Activated CD4-positive, alpha-beta T cell treated with anti-CD3 and anti-CD28 coated beads for 1 hour (primary cell): ENCODE measurements around the gene USP3.
"Not testable (repeated sequence)": the region's sequence is repeated elsewhere in the genome, so short reads cannot be mapped to it uniquely, and the experiment has no call there.

ENCODE experiments used
- DNase-seq: peaks from one replicate; pipeline ENCODE4 v3.0.0-alpha.2; 2020

USP3 gene

DNA sequence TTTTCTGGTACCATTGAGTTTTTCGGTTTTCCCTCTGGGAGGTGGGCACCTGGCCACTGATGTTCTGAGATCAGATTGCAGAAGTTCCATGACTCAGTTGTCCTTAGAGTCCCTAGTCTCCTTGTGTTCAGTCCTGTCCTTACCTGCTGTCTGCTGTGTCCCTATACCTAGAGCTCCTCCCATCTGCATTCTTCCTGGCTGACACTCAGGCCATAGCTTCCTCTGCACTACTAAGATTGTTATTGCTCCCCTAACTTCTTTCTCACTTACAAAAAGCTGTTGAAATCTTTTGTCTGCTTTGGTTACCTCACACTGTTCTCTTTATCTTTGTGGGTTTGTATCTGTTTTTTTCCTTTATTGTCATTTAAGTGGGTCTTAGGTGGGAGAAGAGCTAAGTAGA lies 13.2 kb downstream of the USP3 start:
- no peak for DNase-seq

DNA sequence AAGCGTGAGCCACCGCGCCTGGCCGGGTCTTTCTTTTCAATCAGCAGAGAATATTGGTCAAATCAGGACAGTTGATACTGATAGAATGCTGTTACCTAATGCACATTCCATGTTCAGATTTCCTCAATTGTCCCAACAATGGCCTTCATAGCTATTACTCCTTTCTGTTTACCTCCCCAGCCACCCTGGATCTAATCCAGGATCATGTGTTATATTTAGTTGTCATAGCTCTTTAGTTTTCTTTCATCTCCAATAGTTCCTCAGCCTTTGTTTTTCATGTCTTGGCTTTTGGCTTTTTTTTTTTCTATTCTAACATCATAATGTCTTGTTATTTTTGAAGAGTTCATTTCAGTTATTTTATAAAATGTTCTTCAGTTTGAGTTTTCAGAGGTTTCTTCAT lies 14.6 kb downstream of the USP3 start:
- DNase-seq, result no peak

DNA sequence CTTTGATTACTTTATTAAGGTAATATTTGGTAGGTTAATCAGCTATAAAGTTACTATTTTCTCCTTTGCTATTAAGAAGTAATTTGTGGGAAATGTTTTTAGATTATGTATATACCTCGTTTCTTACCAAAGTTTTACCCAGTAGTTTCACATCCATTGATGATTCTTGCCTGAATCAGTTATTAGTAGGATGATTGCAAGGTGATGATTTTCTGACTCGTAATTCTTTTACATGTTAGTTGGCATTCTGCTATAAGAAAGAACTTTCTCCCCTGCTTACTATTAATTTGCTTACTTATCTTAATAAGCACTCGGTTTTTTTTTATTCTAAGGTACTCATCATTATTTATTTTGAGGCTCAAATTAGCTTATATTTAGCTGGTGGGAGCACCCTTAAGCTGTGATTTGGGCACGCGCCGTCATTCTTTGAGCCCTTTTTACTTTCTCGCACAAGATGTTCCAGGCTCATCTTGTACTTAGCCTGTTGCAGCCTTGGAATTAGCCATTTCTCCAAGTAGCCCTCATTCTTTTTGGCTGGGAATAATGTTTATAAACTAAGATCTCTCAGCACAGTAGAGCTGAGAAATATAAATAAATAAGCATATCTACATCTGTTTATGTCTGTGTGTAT lies 15.3 kb downstream of the USP3 start:
- DNase-seq, result no peak

DNA sequence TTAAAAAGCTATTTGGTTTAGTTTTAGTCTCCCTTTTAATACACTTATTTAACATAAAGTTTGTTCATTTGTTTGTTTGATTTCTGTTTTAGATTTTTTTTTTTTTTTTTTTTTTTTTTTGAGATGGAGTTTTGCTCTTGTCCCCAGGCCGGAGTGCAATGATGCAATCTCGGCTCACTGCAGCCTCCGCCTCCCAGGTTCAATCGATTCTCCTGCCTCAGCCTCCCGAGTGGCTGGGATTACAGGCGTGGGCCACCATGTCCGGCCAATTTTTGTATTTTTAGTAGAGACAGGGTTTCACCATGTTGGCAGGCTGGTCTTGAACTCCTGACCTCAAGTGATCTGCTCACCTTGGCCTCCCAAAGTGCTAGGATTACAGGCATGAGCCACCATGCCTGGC lies 16.1 kb downstream of the USP3 start:
- not testable (repeated sequence) for DNase-seq

DNA sequence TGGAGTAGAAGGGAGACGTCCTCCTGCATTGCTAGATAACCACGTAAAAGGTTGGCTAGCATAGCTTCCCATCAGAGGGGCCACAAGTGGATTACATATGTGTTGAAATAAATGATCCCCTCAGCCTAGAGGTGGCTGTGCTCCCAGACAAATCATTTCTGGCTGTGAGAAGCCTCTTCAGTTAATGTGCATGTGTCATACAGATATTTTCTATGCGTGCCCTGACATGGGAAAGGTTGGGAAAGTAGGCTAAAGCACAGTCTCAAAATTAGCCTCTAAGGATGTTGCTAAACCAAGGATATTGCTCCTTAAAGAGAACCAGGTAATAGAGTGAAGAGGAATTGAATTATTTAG lies 17.8 kb downstream of the USP3 start:
- no peak for DNase-seq

DNA sequence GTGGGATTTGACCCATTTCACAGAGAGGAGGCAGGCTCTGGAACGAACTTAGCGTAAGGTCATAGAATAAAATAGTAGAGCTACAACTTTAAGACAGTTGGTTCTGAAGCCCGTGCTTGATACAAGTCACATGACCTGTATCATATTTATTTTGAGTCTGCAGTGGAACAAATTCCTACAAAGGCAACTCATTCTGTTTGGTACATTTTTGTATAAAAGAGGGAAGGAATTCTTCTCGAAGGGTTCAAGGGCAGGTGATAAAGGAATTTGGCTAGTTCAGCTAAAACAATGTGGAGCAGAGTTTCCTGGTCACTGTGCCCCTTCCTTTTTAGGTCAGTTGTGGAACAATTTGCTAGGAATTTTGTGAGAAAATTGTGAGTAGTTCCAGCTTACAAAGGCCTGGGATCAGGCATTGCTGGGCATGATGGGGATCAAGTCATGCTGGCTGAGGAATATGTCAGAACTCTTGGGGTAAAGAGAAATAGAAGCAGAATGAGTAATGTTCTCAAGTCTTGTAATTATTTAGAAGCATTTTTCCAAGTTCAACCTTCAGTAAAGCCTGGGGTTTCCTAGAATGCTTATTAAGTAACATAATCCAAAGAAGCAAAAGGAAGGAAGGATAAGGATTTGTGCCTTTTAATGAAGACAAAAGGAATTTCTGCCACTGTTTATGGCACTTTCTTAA lies 19.1 kb downstream of the USP3 start:
- DNase-seq, result no peak

DNA sequence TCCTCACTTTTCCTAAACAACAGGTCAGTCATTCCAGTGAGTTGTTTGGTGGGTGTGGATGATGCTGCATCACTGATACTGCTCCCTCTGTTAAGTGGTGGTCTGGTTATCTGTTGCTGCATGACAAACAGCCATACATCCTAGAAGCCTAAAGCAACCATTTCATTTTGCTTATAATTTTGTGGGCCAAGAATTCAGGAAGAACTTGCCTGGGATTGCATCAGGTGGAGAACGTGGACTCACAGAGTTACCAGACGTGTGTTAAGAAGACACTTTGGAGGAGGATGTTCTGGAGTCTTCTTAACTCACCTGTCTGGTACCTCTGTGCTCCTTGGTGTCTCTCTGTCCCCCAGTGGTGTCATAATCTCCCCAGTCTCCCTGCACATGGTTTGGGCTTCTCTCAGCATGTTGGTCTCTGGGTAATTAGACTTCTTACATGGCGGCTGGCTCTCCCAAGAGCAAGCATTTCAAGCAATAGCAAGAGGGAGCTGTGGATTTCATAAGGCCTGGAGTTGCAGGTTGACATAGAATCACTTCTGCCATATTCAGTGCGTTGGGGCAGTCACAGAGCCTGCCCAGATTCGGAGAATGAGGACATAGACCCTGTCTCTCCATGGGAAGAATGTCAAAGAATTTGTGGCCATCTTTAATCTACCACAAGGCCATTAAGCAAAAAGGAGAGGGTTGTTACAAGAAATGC lies 20.1 kb downstream of the USP3 start:
- no peak for DNase-seq

DNA sequence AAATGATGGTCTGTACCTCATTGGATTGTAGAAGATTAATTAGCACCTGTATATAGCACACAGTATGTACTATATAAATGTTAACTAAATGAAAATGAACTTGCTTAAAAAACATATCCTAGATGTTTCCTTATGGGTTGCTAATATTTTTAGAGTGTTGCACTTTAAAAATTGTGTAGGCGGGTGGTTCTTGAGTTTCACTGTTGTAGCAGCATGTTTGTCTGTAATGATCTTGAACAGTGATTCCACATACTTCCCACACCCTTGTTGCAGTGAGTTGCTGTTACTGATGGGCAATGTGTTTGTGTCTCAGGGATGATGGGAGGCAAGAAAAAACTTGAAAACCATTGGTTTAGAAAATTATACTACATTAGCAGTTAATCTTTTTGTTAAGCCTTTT lies 22.0 kb downstream of the USP3 start:
- DNase-seq, result no peak

DNA sequence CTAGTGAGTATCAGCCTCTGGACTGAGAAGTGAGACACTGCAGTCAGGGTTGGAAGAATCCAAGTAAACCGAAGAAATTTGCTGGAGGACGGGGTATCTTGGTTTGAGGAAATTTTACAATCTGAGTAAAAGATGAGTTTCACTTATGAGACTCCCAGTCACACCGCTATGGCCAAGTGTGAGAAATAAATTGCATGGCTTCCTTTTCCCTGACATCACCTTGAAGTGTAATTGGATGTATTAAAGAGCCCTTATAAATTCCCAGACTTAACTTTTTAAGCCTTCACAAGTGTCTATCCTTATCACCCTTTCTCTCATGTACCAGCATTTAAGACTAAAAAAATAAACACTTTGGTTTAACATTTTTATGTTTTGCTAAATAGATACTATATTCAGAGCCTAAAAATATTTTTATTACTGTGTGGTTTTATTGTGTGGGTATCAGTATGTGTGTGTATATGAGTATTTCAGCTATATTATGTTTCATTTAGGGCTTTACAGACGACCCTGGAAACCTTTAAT lies 23.8 kb downstream of the USP3 start:
- DNase-seq, result no peak

DNA sequence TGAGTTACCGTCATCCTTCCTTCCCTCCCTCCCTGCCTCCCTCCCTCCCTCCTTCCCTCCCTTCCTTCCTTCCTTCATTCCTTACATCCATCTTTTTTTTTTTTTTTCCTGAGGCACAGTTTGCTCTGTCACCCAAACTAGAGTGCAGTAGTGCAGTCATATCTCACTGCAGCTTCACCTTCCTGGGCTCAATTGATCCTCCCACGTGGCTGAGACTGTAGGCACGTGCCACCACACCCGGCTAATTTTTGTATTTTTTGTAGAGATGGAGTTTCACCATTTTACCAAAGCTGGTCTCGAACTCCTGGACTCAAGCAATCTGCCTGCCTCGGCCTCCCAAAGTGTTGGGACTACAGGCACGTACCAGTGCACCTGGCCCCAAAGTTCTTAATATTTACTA lies 25.8 kb downstream of the USP3 start:
- no peak for DNase-seq

DNA sequence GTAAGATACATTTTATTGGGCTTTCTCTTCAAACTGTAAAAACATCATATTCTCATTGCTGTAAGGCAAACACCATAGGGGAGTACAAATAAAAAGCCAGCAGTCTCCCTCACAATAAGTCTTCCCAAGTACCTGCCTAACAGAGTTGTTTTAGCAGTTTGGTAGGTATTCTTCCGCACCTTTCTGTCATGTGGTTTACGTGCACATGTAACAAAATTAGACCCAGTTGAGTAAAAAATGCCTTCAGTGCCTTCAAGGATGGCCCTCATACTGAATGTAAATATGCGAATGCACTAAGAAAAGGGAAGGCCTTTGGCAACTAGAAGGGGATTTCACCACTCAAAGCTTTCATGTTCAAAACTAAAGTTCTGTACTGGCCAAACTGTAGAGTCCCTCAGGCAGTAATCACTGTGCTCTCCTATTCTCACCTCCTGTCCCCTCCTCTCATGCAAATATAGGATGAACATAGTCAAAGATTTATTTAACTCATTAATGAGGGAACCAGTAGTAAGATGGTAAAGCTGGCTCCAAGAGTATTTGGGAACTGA lies 26.4 kb downstream of the USP3 start:
- DNase-seq, result no peak

DNA sequence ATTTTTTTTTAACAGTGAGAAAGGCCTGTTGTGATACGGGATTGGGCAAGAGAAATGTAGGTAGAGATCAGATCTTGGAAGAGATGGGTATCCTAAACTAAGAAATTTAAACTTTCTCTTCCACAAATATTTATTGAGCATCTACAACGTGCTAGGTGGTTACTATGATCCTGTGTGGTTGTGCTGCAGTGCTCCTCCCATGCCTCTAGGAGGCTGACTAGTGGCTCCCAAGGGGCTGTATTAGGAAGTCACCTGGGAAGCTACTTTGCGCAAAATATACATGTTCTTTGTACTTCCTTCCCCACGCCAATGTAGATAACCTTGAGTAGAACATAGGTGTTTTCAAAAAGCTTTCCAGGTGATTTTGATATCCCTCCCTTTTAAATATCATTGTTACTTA lies 27.2 kb downstream of the USP3 start:
- no peak for DNase-seq

DNA sequence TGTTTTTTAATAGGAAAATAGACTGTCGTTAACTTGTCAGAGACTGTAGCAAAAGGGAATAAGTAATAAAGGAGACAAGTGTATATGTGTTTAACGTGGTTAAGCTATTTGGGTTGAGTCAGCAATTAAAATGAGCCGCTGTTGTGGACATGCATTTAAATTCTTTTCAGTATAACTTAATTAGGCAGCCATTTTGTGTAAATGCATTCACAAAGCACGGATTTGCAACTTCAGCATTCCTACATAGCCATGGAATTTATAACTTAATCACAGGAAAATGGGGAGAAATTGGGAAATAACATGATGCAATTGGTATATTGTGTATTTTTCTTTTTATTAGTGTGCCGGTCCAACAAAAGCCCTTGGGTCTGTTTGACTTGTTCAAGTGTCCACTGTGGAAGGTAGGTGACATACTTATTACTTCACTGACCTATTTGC lies 27.9 kb downstream of the USP3 start:
- no peak for DNase-seq

DNA sequence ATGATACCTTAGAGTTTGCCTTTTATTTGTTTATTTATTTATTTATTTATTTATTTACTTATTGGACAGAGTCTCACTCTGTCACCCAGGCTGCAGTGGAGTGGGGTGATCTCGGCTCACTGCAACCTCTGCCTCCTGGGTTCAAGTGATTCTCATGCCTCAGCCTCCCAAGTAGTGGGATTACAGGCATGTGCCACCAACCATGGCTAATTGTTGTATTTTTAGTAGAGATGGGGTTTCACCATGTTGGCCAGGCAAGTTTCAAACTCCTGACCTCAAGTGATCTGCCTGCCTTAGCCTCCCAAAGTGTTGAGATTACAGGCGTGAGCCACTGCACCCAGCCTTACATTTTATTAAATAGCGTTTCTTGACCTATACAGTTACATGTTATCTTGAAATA lies 30.5 kb downstream of the USP3 start:
- not testable (repeated sequence) for DNase-seq

DNA sequence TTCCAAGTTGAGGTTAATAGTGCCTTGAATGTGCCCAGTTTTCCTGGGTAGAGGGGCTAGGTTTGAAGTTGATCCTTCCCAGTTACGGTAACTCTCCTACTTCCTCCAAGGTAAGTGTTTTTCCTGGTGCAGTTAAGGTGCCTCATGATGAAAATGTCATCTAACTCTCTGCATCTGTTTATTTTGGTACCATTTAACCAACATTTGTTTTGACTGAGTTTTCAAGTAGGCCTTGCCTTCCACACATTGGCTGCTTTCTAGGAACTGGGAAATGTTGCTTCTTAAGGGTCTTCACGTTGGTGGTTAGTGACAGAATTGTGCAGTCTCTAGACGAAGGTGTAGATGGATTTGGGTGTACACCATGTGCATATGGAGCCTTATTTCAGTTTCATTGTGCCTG lies 31.3 kb downstream of the USP3 start:
- no peak for DNase-seq

DNA sequence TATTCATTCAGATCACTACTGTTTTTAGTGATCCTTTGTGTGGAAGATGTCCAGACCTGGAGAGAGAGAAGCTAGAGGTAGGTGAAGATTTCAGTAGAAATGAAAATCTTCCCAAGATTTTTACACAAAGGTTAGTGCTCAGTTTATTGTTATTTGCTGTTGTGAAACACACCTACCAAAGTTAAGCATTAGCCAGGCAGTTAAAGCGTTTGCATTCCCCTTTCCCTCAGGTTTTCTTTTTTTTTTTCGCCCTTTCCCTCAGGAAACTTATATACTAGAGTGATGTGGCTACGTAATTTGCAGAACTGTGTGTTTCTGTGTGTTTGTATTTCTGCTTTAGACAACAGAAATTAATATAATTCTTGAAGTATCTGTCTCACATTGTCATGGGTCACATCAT lies 34.5 kb downstream of the USP3 start:
- DNase-seq, result no peak

DNA sequence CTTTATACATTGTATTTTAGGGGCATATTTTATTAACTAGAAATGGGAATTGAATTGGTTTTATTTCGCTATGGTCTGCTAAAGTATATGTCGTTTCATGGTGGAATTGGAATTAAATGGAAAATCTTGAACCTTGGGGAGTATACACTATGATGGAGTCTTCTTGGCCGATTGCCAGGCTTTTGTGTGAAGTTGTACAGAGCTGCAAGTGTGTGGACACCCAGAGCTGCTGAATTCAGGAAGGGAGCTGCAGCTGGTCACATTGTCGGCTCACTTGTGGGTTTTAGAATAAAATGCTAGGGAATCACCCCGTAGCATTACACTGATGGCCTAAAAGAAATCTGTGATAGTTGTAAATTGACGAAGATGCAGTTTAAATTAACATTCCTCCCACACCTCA lies 35.1 kb downstream of the USP3 start:
- no peak for DNase-seq

DNA sequence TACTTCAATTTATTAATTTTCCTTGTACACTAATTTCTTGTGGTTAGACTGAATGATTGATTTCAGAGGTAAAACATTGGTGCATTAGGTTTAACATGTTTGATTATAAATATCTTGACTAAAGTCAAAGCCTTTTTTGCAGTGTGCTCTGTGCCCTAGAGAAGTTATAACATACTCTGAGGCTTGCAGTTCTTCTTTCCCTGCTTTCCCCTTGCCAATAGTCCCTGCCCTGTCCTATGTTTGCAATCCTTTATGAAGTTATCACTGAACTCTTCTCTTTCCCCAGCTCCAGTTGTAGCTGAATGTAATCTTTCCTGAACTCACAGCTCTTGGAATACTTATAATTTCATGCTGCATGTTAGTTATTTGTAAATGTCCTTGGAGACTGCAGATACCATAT lies 35.6 kb downstream of the USP3 start:
- DNase-seq, result no peak

DNA sequence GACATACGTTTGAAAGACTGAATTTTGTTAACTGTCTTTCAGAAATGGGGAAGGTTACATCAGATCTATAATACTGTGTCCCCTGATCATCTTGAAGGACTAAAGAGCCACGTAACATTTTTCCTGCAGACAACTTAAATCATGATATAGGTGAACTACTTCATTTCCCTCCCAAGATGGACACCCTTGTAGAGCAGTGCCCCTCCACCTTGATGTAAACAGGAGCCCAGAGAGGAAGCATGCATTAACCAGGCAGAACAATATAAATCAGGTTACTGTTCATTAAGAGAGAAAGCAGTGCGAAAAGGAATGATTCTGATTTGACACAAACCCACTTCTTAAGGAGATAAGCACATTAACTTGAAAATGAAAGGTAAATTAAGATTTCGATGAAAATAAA lies 36.1 kb downstream of the USP3 start:
- no peak for DNase-seq

DNA sequence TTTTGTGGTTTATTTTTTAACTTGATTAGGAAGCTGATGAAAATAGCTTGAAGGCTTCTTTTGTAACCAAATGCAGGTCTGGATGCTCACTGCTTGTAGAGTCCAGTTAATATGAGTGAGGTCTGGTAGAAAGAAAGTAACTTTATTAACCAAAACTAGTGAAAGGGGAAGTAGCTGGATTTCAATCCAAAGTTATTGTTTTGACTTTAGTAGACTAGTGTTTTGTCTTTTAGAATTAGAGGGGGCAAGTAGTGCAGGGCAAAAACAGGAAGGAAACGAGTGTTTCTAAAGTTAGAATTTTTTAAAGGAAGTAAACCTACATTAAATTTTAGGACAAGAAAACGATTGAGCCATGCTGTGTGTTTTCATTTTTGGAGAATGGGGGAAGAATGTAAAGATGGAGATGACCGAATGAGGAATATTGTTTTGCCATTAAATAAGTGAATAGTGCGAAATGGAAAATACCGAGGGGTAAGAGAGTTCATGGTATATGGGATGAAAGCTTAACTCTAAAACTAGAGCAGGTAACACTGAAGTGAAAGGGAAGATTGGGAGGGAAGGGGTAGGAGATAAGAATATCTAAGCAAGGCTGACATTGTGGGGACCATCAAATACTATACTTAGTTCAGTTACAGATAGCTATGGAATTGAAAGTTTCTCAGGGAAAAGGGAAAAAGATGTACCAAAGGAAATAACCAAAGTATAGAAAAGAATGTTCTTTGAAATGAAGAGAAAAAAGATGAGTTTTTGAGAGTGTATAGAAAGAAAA lies 40.0 kb downstream of the USP3 start:
- DNase-seq, result no peak

DNA sequence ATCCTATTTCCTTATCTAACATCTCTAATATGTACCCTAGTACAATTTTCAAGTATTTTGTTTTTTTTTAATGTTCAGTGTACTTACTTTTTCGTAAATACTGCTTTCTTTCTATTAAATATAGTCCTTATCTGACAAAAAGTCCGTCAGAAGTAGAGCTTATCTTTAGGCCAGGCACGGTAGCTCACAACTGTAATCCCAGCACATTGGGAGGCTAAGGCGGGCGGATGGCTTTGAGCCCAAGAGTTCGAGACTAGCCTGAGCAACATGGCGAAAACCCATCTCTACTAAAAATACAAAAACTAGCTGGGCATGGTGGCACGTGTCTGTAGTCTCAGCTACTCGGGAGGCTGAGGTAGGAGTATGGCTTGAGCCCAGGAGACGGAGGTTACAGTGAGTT lies 41.1 kb downstream of the USP3 start:
- DNase-seq, result no peak

DNA sequence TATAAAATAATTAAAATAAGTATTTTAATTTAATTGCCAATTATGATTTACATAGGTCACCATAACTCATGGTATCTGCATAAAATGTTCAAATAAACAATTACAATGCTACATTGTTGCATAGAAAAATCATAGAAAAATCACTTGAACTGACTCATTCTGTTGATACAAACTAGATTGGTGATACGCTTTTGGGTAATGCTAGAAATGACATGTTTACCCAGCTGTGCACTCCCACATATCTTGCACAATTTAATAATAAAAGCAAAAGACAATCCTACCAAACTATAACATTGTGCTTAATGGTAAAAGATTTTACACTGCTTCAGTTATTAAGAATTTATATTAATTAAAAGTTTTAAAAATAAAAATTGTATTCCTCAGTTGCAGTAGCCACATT lies 47.0 kb downstream of the USP3 start:
- DNase-seq, result no peak

DNA sequence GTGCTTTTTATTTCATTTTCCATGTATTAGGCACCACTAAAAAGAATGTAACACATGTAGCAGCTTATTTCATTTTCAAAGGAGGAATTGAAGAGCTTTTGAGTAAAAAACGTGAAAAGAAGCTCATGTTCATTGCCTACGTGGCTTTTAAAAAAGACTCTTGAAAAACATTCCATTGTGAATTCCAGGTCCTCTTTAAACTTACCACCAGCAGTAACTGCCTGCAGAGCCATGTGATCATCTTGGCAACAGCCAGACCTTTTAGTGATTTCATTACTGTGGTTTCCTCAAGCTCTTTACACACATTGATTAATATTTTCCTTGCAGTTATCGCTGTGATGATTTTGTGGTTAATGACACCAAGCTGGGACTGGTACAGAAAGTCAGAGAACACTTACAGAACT lies 49.0 kb downstream of the USP3 start:
- no peak for DNase-seq
